SK-N-SH (cell line): ENCODE results near the gene RANBP10. TPM values are rescaled to one million over a fixed set of nuclear protein-coding genes. Genes with fewer than 3 reads are reported as not detected.

ENCODE experiments used
- CTCF ChIA-PET: fragments of 300-600, 350-600 bp; formaldehyde crosslinking; extraction: SDS; loops from one replicate; lab custom pipeline; 2021; lab: Yijun Ruan, JAX
- POLR2A ChIA-PET: fragments of 350-600 bp; sonication (Branson Sonifier 250); formaldehyde crosslinking; extraction: SDS; loops from one replicate; lab custom pipeline; 2020; ENCODE audit warnings: antibody characterized with exemption, inconsistent platforms; lab: Yijun Ruan, JAX
- DNase-seq: peaks from one replicate; pipeline ENCODE4 v3.0.0; 2012
- H2AFZ ChIP-seq: fragments of 200-600 bp; sonication (generic); 2 replicates; pipeline ENCODE4 v1.8.1; 2016; ENCODE audit warnings: antibody characterized with exemption, mild to moderate bottlenecking, low read depth
- H3F3A ChIP-seq: fragments of 200-600 bp; sonication (generic); replicated peaks from 2 replicates; pipeline ENCODE3; 2016; ENCODE audit warnings: antibody characterized with exemption, mild to moderate bottlenecking; ENCODE audit not compliant: insufficient read depth
- H3K27ac ChIP-seq, 2 experiments: fragments of 200-500 bp in 1 of 2; fragments of 200-600 bp in 1 of 2; sonication (Bioruptor generic) in 1 of 2; sonication (generic), shearing (Covaris generic) in 1 of 2; 2 replicates each; pipeline versions ENCODE4 v1.5.1 to v1.6.1; 2014 to 2016; ENCODE audit warnings: low read depth in 2 of 2, inconsistent platforms in 1 of 2, low read length in 1 of 2, mild to moderate bottlenecking in 1 of 2, mixed read lengths in 1 of 2
- H3K27me3 ChIP-seq: fragments of 200-600 bp; sonication (generic), shearing (Covaris generic); 2 replicates; pipeline ENCODE4 v1.6.1; 2016; ENCODE audit warnings: mixed run types; ENCODE audit not compliant: insufficient read depth
- H3K36me3 ChIP-seq, 2 experiments: fragments of 200-500 bp in 1 of 2; fragments of 200-600 bp in 1 of 2; sonication (Bioruptor generic) in 1 of 2; sonication (generic) in 1 of 2; replicated peaks in 1 of 2; 2 replicates each; pipeline versions ENCODE3 to v1.5.1; 2014 to 2016; ENCODE audit warnings: low read length in 1 of 2, mild to moderate bottlenecking in 1 of 2; ENCODE audit not compliant: insufficient read depth in 2 of 2, control insufficient read depth in 1 of 2
- H3K4me1 ChIP-seq, 2 experiments: fragments of 200-500 bp in 1 of 2; fragments of 200-600 bp in 1 of 2; sonication (Bioruptor generic) in 1 of 2; sonication (generic), shearing (Covaris generic) in 1 of 2; 2 replicates each; pipeline versions ENCODE4 v1.5.1 to v1.6.1; 2014 to 2016; ENCODE audit warnings: low read depth in 1 of 2, low read length in 1 of 2, mixed run types in 1 of 2; ENCODE audit not compliant: insufficient read depth in 2 of 2, control insufficient read depth in 1 of 2
- H3K4me2 ChIP-seq: fragments of 200-600 bp; sonication (generic), shearing (Covaris generic); 2 replicates; pipeline ENCODE4 v1.6.1; 2017; ENCODE audit warnings: mixed run types
- H3K4me3 ChIP-seq, 2 experiments: fragments of 200-500 bp in 1 of 2; fragments of 200-600 bp in 1 of 2; sonication (Bioruptor generic) in 1 of 2; sonication (generic), shearing (Covaris generic) in 1 of 2; 2 replicates each; pipeline versions ENCODE4 v1.5.1 to v1.8.1; 2014 to 2016; ENCODE audit warnings: low read depth in 2 of 2, inconsistent platforms in 1 of 2, low read length in 1 of 2, mild to moderate bottlenecking in 1 of 2, mixed read lengths in 1 of 2, moderate library complexity in 1 of 2
- H3K79me2 ChIP-seq: fragments of 200-600 bp; sonication (generic); 2 replicates; pipeline ENCODE4 v1.8.1; 2017; ENCODE audit warnings: mild to moderate bottlenecking; ENCODE audit not compliant: insufficient read depth
- H3K9ac ChIP-seq: fragments of 200-600 bp; sonication (generic); 2 replicates; pipeline ENCODE4 v1.6.1; 2017; ENCODE audit warnings: mixed run types
- H3K9me2 ChIP-seq: fragments of 200-600 bp; sonication (generic); 2 replicates; pipeline ENCODE4 v1.6.1; 2017; ENCODE audit warnings: mixed run types
- H3K9me3 ChIP-seq: fragments of 200-600 bp; sonication (generic); 2 replicates; pipeline ENCODE4 v1.6.1; 2017; ENCODE audit warnings: mixed run types, mild to moderate bottlenecking, moderate library complexity
- H4K20me1 ChIP-seq: fragments of 200-600 bp; sonication (generic); 2 replicates; pipeline ENCODE4 v1.6.1; 2017; ENCODE audit warnings: mild to moderate bottlenecking, mixed run types; ENCODE audit not compliant: insufficient read depth
- CTCF ChIP-seq: fragments of 200-600 bp; sonication (generic); IDR thresholded peaks from 2 replicates; pipeline ENCODE4 v1.6.1; 2017; ENCODE audit warnings: antibody characterized with exemption, mild to moderate bottlenecking, moderate library complexity
- EP300 ChIP-seq, 2 experiments: IDR thresholded peaks; 2 replicates each; pipeline versions ENCODE4 v1.4.0 to v1.6.1; 2012; ENCODE audit warnings: borderline replicate concordance in 1 of 2, low read depth in 1 of 2, low read length in 1 of 2
- EZH2phosphoT487 ChIP-seq: fragments of 200-600 bp; sonication (generic); IDR thresholded peaks from 2 replicates; pipeline ENCODE4 v1.6.1; 2017; ENCODE audit warnings: low read depth, mixed run types, mild to moderate bottlenecking, antibody characterized with exemption, moderate library complexity, borderline replicate concordance
- FOSL2 ChIP-seq: IDR thresholded peaks from 2 replicates; pipeline ENCODE4 v1.4.0; 2012; ENCODE audit warnings: low read depth, mild to moderate bottlenecking, moderate library complexity, borderline replicate concordance
- FOXM1 ChIP-seq: IDR thresholded peaks from 2 replicates; pipeline ENCODE4 v1.4.0; 2012; ENCODE audit warnings: low read depth, mild to moderate bottlenecking
- NFIC ChIP-seq: IDR thresholded peaks from 2 replicates; pipeline ENCODE4 v1.4.0; 2012; ENCODE audit warnings: borderline replicate concordance
- RCOR1 ChIP-seq: fragments of 150-350 bp; IDR thresholded peaks from 2 replicates; pipeline ENCODE4 v1.6.1; 2017; ENCODE audit warnings: antibody characterized with exemption, low read length
- REST ChIP-seq: IDR thresholded peaks from 2 replicates; pipeline ENCODE4 v1.6.1; 2012; ENCODE audit warnings: mild to moderate bottlenecking, low read depth, low read length, moderate library complexity
- SIN3A ChIP-seq: IDR thresholded peaks from 2 replicates; pipeline ENCODE4 v1.6.1; 2012; ENCODE audit warnings: low read depth, mild to moderate bottlenecking, low read length, moderate library complexity, borderline replicate concordance
- TAF1 ChIP-seq: IDR thresholded peaks from 2 replicates; pipeline ENCODE4 v1.6.1; 2012; ENCODE audit warnings: low read depth, mild to moderate bottlenecking, low read length, moderate library complexity, borderline replicate concordance
- TCF12 ChIP-seq: IDR thresholded peaks from 2 replicates; pipeline ENCODE4 v1.4.0; 2012
- USF1 ChIP-seq: IDR thresholded peaks from 2 replicates; pipeline ENCODE4 v1.4.0; 2012; ENCODE audit warnings: low read depth, borderline replicate concordance
- ZBTB33 ChIP-seq: IDR thresholded peaks from 2 replicates; pipeline ENCODE4 v1.4.0; 2012; ENCODE audit warnings: low read depth, borderline replicate concordance
- WGBS: methylation state at CpG from one replicate; pipeline ENCODE4 v1.1.6; 2017; ENCODE audit warnings: low lambda C conversion rate; 5-methylcytosine and 5-hydroxymethylcytosine counted together
- polyA plus RNA-seq, 3 experiments: library from polyadenylated mRNA; depleted of rRNA; stranded (reverse); fragments of >200 nt; gene quantifications; 2 replicates each; pipeline ENCODE4 v1.2.3, GENCODE V29; 2012
- TF ChIP-seq, protein P1 (sequence below): IDR thresholded peaks from 2 replicates; pipeline ENCODE4; 2012

Gene RANBP10
- polyA plus RNA-seq, 1 of the 3 experiments (the other 2 are of a cell fraction): 12.1 TPM

GRCh38 chr16:67814567-67814966 is 8.2 kb upstream of the RANBP10 start:
- H4K20me1 ChIP-seq: no peaks in the 10 kb centered on the region
- H3K9ac ChIP-seq: no peak overlapping the region
- TF ChIP-seq, protein P1, sequence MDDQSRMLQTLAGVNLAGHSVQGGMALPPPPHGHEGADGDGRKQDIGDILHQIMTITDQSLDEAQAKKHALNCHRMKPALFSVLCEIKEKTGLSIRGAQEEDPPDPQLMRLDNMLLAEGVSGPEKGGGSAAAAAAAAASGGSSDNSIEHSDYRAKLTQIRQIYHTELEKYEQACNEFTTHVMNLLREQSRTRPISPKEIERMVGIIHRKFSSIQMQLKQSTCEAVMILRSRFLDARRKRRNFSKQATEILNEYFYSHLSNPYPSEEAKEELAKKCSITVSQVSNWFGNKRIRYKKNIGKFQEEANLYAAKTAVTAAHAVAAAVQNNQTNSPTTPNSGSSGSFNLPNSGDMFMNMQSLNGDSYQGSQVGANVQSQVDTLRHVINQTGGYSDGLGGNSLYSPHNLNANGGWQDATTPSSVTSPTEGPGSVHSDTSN: no peak
- H3K79me2 ChIP-seq: no peaks in the 10 kb centered on the region
- no peak overlapping the region for H3K27ac ChIP-seq
- ChIA-PET CTCF (interaction anchor here (0.9 to 3.9 kb wide), 7 partner anchors 12 to 146 kb away, joined by 3 to 77 read pairs (median 33); partner anchors contain the start of gene LCAT), POLR2A (no interaction called here)
- no peaks in the 10 kb centered on the region for H3K9me3 ChIP-seq
- no peaks in the 10 kb centered on the region for H3K27me3 ChIP-seq
- no peak overlapping the region for H2AFZ ChIP-seq
- H3K9me2 ChIP-seq: no peaks in the 10 kb centered on the region
- DNase-seq: no peak
- H3K4me1 ChIP-seq: no peaks in the 10 kb centered on the region; a peak in 1 of 4 replicates
- no peaks in the 10 kb centered on the region for H3F3A ChIP-seq
- H3K4me2 ChIP-seq: no peak overlapping the region
- WGBS: 85% methylated on average over 7 of the region's 8 CpGs
- no peak overlapping the region for H3K4me3 ChIP-seq
- no peaks in the 10 kb centered on the region for H3K36me3 ChIP-seq

- H3K4me3 ChIP-seq: no peak overlapping the region
- H3K9ac ChIP-seq: no peak overlapping the region
- H3K27ac ChIP-seq: no peak overlapping the region
- peaks cover 0 to 3% of the 10 kb centered on the region in 2 experiments; a peak in 1 of 4 replicates for H3K4me1 ChIP-seq
- no peak overlapping the region for H3K4me2 ChIP-seq
- H3K27me3 ChIP-seq: no peaks in the 10 kb centered on the region
- TF ChIP-seq CTCF (no peak), TAF1 (no peak), TCF12 (no peak), EP300 (IDR thresholded peaks at IDR 0.05; ENCODE audit: borderline replicate concordance in 1 of 2, low read depth in 1 of 2, low read length in 1 of 2) (no peak), REST (no peak), EZH2phosphoT487 (no peak), RCOR1 (no peak), USF1 (no peak), FOSL2 (no peak), SIN3A (no peak), FOXM1 (no peak), NFIC (no peak), ZBTB33 (no peak)
- TF ChIP-seq, protein P1: no peak
- no peaks in the 10 kb centered on the region for H4K20me1 ChIP-seq
- H3K9me2 ChIP-seq: no peaks in the 10 kb centered on the region
- no peak overlapping the region for H2AFZ ChIP-seq
- ChIA-PET POLR2A (no interaction called here), CTCF (interaction anchor here (2.1 kb wide), 1 partner anchor 229 kb away, joined by 5 read pairs; no protein-coding TSS in a partner anchor)
- H3K79me2 ChIP-seq: no peaks in the 10 kb centered on the region
- no peak for DNase-seq
- no peaks in the 10 kb centered on the region for H3K9me3 ChIP-seq
- H3K36me3 ChIP-seq: no peaks in the 10 kb centered on the region
- no peaks in the 10 kb centered on the region for H3F3A ChIP-seq
- WGBS: 86% methylated on average over 1 of the region's 1 CpG
Observed at GRCh38 chr16:67811899-67812298, 5.5 kb upstream of the RANBP10 start.
